COLO829 (cell line): Measurements from ENCODE around the gene NOLC1.
"Not testable (repeated sequence)": the region's sequence is repeated elsewhere in the genome, so short reads cannot be mapped to it uniquely, and the experiment has no call there.

Source experiments
- DNase-seq: peaks from one replicate; pipeline ENCODE4 v3.0.0; 2012; ENCODE audit warnings: low spot score

Gene NOLC1

GRCh38 chr10:102154466-102155116, 2.4 kb downstream of the NOLC1 start:
- DNase-seq, result no peak

- no peak for DNase-seq
These were observed 5.0 kb downstream of the NOLC1 start for GRCh38 chr10:102157224-102157623.

- DNase-seq, result no peak
These were observed 6.9 kb downstream of the NOLC1 start for GRCh38 chr10:102159051-102159597.

DNA sequence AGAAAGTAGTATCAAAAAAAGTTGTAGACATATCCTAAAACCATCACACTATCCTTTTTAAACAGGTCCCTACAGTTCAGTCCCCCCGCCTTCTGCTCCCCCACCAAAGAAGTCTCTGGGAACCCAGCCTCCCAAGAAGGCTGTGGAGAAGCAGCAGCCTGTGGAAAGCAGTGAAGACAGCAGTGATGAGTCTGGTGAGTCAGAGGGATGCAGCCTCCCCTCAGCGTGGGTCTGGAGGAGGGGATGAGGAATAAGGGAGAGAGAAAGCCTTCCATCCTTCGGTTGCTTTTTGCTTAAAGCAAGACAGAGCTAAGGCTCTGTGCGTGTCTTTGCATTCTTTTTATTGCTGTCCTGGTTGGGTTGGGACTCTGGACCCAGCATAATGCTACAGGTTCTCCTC, 7.6 kb downstream of the NOLC1 start:
- DNase-seq, result no peak

DNA sequence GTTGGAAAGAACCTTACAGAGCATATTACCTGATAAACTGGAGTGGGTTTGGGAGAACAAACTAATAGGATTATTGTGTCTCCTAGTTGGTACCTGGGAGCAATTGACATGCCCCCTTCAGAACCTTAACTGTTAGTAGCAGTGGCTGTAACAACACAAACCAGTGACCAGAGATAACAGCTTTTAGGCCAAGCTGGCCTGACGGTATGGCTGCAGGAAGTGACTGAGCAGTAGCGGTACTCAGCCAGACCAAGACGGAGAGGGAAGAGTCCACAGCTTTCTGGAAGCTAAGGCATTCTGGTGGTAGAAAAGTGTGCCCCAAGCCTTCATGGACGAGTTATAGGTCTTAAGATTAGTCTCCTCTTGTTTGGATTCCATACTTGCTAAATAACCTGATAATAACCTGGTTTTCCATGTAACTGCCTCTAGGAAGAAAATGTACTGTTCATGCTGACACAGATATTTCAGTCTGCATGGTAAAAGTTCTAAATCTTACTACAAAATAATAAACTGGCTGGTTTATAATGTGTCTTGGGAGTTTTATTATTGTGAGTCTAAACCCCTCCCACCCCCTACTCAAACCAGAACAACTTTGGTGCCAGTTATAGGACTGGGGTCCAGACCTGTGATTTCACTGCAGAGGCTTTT, 11.3 kb downstream of the NOLC1 start:
- no peak for DNase-seq

- no peak for DNase-seq
These were observed 15.7 kb downstream of the NOLC1 start for GRCh38 chr10:102167861-102168260.

- DNase-seq, result no peak
These were observed 18.4 kb downstream of the NOLC1 start for GRCh38 chr10:102170602-102171001.

DNA sequence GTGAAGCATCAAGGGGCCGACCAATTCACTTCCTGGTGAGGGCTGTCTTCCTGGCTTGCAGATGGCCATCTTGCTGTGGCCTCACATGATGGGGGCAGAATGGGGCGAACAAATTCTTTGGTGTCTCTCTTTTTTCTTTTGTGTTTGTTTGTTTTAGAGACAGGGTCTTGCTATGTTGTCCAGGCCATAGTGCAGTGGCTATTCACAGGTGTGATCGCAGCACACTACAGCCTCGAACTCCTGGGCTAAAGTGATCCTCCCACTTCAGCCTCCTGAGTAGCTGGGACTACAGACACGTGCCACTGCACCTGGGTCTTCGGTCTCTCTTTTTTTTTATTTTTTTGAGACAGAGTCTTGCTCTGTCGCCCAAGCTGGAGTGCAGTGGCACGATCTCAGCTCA, 20.1 kb downstream of the NOLC1 start:
- no peak for DNase-seq

- DNase-seq, result peak; percentile 13
These were observed 23.2 kb downstream of the NOLC1 start for GRCh38 chr10:102175415-102175814.

- DNase-seq, result no peak
These were observed 32.4 kb downstream of the NOLC1 start for GRCh38 chr10:102184606-102185005.

- no peak for DNase-seq
These were observed 33.1 kb downstream of the NOLC1 start for GRCh38 chr10:102185272-102185671.

GRCh38 chr10:102185811-102186527, 33.8 kb downstream of the NOLC1 start:
- DNase-seq, result no peak

DNA sequence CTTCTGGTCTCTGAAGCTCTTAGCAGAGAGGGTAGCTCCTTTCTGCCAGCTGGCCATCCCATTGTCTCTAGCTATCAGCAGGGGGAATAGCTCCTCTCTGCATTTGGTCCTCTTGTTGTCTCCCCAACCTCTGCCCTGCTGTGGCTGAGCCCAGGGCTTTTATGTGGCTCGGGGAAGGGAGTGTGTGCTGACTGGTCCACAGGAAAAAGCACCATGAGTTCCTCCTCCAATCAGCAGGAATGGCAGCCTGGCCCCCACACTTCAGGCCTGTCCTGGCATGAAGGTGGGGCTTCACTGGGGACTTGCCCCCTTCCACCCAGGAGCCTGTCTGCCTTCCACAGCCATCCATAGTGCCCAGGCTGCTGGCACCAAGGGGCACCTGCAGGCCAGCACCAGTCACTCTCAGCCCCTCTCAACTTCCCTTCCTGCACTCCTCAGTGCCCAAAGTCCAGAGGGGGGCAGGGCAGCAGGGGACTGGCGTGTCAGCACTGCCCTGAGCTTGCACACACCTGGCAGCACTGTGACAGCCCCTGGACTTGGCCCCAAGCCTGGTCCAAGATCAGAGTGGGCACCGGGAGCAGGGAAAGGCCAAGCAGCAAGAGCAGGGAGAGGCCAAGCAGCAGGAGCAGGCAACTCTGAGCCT, 36.2 kb downstream of the NOLC1 start:
- no peak for DNase-seq

DNA sequence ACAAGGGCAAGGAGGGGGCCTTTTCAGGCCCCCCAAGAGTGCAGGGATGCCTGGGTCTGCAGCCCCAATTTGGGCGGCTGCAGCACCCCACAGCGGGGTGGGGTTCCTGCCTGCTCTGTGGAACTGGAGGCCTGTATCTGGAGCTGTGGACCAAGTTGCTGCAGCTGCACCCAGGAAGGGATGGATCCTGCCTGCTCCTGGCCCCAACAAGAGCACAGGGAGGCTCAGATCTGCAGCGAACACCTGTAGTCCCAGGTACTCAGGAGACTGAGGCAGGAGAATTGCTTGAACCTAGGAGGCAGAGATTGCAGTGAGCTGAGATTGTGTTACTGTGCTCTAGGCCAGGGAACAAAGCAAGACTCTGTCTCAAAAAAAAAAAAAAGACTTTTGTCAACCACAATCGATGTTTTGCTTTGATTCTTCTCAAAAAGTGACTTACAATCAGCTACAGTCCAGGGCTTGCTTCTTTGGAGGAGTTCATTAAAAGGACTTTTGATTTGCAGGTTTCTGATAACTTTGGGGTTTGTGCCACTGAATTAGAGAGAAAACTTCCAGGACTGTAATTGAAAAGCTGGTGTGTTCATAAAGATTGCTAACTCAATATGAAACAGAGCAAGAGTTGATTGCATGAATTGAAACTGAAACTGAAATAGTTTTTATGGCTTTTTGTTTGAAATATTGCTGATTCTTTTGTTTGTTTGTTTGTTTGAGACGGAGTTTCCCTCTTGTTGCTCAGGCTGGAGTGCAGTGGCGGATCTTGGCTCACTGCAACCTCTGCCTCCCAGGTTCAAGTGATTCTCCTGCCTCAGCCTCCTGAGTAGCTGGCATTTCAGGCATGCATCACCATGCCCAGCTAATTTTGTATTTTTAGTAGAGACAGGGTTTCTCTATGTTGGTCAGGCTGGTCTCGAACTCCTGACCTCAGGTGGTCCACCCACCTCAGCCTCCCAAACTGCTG, 37.0 kb downstream of the NOLC1 start:
- DNase-seq, result not testable (repeated sequence)

DNA sequence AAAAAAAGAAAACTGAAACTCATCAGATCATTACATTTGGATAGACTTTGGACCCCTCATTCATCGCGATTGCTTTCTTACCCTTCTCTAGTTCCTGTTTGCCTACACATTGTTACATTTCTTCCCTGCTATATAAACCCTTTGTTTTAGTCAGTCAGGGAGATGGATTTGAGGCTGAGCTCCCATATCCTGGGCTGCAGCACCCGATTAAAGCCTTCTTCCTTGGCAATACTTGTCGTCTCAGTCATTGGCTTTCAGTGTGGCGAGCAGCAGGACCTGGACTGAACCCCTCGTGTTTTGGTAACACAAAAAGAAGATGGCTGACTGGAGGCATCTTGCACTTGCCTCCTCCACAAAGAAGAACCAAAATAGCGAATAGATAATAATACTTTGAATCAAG, 39.8 kb downstream of the NOLC1 start:
- DNase-seq, result no peak

- DNase-seq, result no peak
These were observed 43.2 kb downstream of the NOLC1 start for GRCh38 chr10:102195296-102195870.

GRCh38 chr10:102196893-102197292, 44.7 kb downstream of the NOLC1 start:
- DNase-seq, result no peak

GRCh38 chr10:102198027-102198426, 45.8 kb downstream of the NOLC1 start:
- DNase-seq, result no peak

DNA sequence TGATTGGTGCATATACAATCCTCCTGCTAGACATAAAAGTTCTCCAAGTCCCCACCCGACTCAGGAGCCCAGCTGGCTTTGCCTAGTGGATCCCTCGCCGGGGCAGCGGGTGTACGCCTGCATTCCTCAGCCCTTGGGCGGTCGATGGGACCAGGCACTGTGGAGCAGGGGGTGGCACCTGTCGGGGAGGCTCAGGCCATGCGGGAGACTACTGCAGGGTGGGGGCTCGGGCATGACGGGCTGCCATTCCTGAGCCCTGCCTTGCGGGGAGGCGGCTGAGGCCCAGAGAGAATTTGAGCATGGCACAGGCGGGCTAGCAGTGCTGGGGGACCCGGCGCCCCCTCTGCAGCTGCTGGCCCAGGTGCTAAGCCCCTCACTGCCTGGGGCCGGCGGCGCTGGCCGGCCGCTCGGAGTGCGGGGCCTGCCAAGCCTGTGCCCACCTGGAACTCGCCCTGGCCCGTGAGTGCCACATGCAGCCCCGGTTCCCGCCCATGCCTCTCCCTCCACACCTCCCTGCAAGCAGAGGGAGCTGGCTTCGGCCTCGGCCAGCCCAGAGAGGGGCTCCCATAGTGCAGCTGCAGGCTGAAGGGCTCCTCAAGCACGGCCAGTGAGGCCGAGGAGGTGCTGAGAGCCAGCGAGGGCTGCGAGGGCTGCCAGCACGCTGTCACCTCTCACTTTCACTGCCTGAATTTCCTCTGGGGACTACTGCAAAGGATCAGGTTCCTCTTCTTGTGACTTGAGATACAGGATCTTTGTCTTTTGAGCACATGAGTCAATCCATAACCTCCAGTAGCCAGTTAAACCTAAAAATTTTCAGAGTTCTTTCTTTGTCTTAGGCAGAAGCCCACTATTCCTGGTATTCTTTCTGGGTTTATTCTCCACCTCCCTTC, 48.8 kb downstream of the NOLC1 start:
- DNase-seq, result no peak

DNA sequence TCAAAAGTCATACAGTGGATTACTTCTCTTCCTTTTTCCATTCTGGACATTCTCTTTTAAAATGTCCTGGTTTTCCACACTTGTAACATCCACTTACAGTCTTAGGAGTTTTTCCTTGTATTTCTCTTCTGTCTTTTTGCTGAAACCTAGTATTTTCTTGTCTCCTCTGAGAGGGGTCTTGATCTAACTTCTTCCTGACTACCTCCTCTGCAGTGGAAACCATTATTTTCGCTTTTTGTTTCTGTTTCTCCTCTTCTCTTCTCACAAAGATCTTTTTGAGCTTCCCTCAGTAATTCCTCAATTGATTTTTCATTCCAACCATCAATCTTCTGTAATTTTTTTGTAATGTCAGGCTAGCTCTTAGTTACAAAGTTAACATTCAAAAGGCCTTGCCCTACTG, 50.2 kb downstream of the NOLC1 start:
- no peak for DNase-seq
